Effector CD8-positive, alpha-beta T cell (primary cell): ENCODE measurements around the gene HS3ST3A1.

ENCODE experiments used
- DNase-seq: peaks from one replicate; lab custom pipeline; 2025; lab: John Stamatoyannopoulos, UW

The HS3ST3A1 gene

DNA sequence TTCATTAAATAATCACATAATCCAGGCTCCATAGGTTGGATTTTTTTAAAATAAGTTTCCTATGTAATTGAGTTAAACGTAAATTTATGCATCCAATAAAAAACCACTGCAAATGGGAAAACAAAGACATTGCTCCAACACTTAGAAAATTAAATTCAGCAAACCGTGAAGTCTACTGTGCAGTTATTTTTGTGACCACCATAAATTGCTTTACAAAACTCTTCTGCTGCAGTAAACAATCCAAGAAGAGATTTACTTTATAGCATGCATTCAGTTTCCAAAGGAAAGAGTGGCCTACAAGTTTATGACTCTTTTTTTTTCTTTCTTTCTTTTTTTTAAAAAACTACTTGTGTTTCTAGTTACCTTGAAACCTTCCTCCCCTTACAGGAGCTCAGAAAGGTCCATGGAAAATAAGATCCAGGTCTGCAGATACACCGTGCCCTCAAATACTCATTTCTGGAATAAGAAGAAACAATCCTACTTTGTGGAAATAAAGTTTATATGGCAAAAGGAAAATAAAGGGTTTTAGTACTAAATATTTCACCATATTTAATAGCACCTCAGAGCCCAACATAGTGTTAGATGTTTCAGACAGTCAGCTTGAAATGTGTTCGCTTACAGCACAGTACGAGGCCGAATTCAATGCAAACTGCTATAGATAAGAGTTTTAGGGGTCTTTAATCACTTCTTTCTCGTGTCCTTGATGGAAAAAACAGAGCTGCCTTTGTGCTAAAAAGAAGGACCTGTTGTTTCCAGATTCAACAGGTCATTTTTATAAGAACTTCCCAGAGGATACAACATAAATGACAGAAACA is 3.2 kb downstream of the HS3ST3A1 start:
- DNase-seq = no peak

DNA sequence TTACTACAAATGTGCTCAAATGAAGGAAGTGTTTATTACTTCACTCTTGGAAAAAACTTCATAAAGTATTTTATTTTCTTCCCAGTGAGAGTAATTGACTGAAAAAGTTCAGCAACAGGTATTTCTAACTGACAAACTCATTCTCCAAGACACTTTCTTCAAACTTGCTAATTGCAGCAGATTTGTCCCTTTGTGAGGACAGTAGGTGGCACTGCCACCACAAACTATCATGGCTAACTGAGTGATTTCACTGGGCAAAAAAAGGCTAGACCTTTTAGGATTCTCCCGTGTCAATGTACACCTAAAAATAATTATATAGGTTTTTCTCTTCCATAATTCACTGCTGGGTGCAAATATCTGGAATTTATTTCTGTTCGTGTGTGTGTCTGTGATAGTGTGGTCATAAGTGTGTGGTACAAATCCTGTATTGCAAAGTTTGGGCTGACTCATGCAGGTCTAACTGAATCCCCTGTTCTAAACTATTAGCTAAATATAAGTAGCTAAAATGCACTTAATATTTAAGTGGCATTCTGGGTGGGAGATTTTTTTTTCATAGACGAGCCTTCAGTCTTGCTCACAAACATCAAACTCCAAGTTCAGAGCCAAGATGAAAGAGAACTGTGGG is 3.9 kb downstream of the HS3ST3A1 start:
- peak; percentile 9 for DNase-seq

DNA sequence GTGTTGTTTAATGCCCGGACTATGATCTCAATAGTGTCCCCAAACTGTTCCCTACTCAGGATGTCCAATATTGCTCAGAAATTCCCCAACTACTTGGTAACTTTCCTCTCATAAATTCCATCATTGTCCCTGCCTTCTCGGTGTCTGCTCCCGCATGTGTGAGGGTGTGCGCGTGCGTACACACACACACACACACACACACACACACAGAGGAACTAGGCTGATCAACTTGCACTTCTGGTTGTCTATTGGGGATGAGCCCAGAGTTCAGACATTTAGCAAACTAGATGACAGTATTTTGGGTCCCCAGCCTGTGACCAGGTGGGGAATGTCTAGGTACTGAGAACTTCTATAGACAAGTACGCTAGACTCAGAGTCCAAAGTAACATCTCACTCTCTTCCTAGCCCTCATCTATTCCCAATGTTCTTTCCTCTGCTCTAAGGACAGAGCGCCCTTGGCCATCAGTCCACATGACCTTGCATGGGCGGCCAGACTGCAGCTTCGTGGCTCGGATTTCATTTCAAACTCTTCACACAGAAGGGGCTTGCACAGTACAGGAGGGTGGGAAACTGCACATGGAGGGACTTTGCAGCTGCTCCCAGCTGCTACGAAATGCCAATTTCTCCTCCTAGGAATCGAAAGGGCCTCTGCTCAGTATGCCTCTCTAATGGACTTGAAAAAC is 5.3 kb downstream of the HS3ST3A1 start:
- no peak for DNase-seq

DNA sequence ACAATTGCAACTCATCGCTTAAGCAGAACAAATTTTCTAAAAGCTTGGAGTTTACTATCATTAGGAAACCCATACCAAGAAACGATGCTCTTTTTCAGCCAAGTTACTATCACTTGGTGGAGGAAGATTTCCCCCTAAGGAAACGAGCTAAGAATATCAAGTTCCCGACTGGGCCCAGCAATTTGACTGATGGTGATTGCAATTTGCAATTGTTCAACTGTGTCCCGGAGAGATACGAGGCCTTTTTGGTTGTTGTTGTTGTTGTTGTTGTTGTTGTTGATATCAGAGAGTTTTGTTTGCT is 6.2 kb downstream of the HS3ST3A1 start:
- no peak for DNase-seq

DNA sequence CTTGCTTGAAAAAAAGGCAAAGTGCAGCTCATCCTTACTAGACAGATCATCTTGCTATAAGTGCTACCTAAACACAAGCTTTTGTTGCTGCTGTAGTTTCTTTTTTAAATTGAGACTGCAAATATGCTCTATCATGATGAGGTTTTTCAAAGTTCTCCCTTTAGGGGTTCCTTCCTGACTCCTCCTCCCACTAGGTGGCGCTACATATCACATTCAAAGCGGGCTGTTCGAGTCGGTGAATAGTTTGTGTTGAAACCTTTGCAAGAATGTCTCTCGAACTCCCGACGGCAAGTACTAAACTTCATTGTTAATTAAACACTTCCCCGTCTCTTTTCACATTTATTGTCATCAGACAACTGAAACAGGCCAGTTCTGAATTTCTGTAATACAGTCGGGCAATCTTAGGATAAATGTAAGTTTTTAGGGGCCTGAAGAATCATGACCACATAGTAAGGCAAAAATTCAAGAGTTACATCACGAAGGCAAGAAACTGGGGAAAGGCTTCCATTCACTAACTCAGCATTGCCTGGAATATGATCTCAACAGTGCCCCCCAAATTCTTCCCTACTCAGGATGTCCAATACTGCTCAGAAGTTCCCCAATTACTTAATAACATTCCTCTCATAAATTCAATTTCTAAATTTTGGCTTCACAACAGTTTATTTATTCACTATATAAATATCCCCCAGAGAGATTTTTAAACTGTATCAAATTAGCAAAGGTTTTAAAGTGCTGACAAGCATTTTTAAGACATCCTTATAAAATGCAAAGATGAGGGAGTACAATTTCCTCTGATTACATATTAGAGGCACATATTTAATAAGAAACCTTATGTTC is 6.7 kb downstream of the HS3ST3A1 start:
- peak; percentile 63 for DNase-seq

DNA sequence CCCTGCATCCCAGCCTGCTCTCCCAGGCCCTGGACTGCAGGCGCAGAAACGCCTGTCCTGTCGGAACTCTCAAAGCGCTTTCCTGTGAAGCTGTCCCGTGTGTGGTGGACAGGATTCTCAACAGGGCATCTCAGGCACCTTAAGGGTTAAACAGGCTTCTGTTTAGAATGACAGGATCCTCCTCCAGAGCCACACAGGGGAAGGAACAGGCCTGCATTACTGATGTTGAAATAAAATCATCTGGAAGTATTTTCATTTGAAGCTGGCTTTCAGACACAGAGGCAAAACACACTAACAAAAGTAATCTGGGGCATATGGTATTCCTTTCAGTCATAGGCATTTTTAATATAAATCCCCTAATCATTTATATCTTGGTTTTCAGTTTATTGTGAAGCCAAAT is 7.4 kb downstream of the HS3ST3A1 start:
- no peak for DNase-seq

DNA sequence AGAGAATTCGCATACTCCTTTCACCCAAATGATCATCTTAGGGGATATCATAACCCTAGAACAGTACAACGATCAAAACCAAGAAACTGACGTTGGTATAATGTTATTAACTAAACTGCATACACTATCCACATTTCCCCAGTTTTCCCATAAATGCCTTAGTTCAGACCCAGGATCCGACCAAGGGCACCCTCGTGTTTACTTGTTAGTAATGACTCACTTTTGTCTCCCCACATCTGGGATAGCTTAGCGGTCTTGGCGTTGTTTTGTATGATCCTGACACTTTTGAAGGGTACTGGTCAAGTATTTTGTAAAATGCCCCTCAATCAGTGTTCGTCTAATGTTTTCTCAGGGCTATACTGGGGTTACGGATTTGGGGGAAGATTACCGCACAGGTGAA is 8.0 kb downstream of the HS3ST3A1 start:
- DNase-seq = no peak

DNA sequence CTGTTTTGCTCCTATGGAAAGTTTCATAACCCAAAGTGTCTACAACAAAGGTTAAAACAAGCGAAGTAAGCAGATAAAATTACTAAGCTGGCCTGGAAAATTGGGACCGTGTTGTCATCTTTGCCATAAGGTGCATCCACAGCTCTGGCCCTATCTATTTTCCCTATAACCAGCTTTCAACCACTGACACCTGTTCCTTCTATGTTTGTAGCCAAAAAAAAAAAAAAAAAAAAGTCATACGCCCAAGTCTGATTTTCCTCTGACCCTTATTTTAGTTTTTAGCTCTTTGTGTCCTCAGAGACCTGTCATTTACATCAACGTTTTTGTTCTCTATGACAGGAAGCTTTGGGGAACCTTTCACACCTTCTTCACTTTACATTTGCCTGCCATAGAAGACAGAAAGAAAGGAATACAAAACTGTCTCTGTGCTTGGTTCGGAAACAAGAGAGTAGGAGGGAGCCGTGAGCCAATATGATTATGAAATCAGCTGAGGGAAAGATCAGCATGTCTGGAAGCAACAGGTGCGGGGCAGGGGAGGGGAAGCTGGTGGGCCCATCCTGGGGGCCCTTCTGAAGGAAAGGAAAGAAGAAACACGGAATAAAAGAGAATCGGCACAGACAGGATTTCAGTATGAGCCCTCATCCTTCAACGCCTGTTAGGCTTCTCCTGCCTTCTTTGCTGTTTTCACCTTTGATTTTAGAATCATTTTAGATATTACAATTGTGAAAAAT is 8.5 kb downstream of the HS3ST3A1 start:
- no peak for DNase-seq

DNA sequence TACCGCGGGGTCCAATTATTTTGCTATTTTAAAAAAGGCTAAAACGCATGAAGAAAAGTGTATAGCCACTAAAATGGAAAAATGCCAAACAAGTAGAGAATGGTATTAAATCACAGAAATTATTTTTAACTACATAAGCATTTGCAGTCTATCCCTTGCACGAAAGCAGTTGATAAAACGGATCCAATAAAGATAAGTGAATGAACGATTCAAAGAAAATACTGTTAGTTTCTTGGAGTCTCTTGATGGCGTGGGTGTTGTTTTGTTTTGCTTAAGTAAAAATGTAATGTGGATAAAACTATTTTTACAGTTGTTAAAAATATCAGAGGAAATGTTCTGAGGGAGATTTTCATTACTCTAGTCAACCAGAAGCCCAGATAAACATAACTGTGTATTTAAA is 9.3 kb downstream of the HS3ST3A1 start:
- no peak for DNase-seq

DNA sequence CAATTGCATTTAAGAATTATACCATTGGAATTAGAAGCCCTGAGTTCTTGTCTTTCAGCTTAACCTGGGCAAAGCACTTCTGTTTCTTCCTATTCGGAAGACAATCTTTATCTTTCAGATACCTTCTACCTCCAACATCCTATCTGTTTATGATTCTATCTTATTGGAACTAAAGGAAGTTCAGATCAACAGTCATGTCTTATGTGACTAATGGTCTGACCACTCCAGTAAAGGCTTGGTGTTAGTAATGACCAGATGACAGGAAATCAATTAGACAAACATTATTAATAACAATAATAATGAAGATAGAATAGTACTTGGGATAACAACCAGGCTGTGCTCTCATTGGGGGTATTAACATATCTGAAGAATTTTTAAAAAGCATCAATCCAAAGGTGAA is 11.3 kb downstream of the HS3ST3A1 start:
- no peak for DNase-seq

DNA sequence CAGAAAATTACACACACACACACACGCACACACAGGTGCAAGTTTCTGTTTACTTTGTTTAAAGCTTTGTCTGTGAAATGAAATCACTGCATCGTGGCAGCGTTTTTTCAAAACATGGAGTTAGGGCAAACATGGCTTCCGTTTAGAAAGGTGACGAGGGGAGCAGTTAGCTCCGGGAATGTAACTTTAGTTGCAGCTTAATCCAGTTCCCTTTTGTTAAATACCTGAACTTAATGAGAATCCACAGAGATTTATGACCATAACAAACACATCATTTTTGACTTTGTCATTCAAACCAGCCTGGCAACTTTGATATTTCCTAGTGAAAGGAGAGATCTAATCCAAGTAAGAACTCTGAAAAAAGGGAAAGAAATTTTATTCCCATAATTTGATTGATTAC is 12.1 kb downstream of the HS3ST3A1 start:
- no peak for DNase-seq

DNA sequence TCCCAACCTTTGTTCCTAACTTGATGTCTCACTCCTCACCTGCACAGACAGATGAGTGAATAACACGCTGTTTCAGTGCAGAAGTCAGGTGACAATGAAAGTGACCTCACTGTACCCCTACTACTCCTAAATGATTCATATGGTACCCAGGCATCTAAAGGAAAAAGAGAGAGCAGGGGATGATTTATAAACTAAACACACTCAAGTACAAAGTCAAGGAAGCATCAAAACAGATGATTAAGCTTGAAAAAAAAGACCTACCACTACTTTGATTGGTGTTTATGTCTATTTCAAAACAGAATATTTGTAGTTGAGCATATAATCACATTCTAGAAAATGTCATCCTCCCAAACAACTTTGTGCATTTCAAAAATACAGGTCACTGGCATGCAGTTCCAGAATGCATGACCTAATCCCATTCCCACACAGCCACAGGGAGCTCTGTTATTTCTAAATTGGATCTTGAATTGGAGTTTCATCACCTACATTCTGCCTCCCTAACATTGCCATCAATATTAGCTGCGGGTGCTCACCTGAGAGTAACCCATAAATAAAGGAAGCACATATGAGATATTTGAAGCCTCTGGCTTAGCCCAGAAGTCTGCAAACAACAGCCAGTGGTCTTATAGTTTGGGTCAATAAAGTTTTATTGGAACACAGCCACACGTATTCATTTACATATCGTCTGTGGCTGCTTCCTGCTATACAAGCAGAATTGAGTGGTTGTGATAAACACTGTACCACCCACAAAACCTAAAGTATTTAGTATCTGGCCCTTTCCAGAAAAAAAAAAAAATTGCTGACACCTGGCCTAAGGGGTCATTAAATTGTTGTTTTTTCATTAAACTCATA is 14.0 kb downstream of the HS3ST3A1 start:
- no peak for DNase-seq

DNA sequence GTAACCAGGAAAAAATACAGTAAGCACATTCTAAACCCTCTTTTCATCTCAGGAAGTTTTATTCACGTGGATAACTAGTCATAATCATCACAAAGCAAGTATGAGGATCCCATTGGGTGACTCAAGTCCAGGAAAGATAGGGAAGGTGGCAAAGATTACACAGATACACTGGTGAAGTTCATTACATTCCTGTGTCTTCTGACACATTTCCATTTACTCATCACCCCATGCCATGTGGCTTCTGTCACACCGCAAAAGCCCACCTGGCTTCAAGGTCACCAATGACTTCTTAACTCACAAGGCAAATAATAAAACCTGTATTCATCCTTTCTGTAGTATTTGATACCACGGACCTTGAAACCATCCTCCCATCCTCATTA is 17.0 kb downstream of the HS3ST3A1 start:
- no peak for DNase-seq

DNA sequence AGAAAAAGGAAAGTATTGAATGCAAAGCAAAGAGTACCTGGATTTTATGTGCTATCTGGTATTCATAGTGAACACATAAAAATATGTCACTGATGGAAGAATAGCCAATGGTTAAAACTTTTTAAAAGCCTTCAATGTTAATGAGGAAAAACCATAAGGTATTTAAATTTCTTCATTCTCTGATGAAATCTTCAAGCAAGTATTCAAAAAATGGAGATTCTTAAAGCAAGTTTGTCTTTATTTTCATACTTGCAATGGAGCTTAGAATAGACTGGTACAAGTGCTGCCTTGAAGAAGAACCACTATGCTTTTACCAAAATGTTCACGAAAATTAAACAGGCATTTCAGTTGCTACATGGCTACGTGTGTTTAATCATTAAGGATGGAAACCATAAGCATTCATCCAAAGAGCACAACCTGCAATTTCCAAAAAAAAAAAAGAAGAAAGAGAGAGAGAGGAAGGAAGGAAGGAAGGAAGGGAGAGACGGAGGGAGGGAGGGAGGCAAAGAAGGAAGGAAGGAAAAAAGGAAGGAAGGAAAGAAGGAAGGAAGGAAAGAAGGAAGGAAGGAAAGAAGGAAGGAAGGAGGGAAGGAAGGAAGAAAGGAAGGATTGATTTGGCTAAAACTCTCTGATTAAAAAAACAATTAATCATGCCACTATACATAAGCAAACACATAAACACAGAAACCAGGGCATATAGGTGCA is 17.6 kb downstream of the HS3ST3A1 start:
- no peak for DNase-seq

DNA sequence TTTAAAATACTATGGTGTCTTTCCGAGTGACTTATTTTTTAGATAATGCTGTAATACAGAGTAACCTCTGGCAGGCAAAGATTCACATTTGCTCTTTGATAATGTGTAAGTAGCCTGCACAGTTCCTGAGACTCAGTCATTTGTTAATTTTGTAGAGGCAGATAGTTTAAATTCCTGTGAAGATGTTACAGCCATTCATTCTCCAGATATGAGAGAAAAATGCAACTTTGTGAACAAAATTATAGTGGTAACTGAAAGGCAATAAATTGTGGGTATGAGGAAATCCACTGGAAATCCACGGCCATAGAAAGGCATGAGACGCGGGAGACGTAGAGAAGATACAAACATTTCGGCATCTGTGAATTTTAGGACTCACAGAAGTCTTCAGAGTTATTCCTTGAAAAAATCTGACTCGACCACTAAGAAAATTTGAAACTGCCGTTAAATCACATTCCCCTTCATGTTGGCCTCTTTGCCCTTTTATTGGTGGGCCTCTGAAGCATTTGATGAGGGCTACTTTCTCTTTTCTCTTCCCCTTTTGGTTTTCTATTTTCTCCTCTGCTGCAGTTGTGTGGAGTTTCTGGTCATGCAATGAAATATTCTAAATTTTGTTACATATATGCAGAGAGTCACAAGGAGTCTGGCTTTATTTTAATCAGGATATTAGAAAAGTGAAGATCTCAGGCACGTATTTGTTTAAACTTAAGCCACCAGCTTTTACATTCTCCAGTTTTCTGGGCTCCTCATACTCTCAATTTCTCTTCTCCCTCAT is 18.8 kb downstream of the HS3ST3A1 start:
- no peak for DNase-seq

DNA sequence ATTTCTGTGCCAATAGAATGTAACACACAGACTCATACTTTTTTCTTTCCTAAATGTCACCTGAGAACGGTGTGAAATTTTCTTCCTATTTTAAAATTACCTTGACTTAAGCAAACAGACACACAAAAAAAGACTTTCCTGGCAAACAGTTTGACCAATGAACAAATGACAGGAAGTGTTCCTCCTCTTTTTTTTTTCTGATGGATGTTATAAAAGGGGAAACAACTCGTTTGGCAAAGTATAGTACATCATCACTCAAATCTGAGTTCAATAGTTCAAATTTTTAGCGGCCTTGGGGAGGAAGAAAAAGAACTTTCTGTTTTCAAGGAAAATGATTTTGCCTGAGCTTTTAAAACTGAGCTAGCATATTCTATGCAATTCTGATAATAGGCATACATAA is 19.8 kb downstream of the HS3ST3A1 start:
- no peak for DNase-seq

DNA sequence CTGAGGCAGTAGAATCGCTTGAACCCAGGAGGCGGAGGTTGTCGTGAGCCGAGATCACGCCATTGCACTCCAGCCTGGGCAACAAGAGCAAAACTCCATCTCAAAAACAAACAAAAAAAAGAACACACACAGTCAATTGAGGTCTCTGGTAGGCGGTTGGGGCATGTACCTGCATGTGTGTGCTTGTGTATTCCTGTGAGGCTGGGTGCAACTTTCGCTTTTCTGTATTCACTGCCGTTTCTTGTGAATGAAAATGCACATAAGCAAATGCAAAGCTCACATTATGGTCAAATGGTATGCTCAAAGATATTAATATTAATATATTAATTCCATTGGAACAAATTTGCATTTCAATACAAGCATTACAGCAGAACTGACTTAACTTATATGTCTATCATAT is 20.9 kb downstream of the HS3ST3A1 start:
- no peak for DNase-seq

DNA sequence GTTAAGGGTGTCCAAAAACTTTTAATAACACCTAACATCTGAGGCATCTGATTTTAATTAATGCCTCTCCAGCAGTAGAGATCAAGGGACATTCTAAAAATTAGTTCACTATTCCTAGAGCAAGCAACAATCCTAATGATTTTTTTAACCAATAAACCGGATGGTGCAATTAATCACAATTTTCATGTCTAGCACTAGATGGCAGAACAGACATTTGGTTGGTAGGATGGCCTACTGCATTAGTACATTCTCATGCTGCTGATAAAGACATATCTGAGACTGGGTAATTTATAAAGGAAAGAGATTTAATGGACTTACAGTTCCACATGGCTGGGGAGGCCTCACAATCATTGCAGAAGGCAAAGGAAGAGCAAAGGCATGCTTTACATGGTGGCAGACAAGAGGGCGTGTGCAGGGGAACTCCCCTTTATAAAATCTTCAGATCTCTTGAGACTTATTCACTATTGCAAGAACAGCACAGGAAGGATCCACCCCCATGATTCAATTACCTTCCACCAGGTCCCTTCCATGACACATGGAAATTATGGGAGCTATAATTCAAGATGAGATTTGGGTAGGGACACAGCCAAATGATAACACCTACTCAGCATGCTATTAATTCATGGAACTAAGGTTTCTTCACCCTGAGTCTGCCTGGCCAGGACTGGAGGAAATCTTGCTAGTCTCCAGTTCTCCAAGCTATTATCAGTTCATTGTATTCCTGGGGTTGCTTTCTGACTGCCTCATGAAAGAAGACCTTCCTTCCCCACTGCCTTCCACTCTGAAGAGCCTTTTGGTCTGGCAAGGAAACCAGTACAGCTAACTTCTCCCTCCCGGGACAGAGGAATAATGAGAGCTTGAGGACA is 24.8 kb downstream of the HS3ST3A1 start:
- DNase-seq = no peak
